ENCODE results near the gene MTX3.

The MTX3 gene

GRCh38 chr5:79990598-79991507, at the start of gene MTX3:
TSS of gene MTX3 (minus strand) at chr5:79991262. CDS start at chr5:79991238, 24 bp downstream.
- DNase-seq = peak; percentile 74 to 79 (median 76)

GRCh38 chr5:80039650-80040049, 48.6 kb upstream of the MTX3 start:
- no peak for DNase-seq

GRCh38 chr5:80037366-80037765, 46.3 kb upstream of the MTX3 start:
- no peak for DNase-seq

- DNase-seq = no peak
These were observed 45.6 kb upstream of the MTX3 start for GRCh38 chr5:80036615-80037014.

GRCh38 chr5:80035839-80036238, 44.8 kb upstream of the MTX3 start:
- no peak for DNase-seq

GRCh38 chr5:80034962-80035821, 44.1 kb upstream of the MTX3 start, which contains the start of gene THBS4:
TSS of gene THBS4 (plus strand) at chr5:80035348. CDS start at chr5:80035538, 190 bp downstream.
- no peak for DNase-seq

GRCh38 chr5:80034559-80034958, 43.5 kb upstream of the MTX3 start:
- DNase-seq = no peak

- DNase-seq = no peak
These were observed 42.5 kb upstream of the MTX3 start for GRCh38 chr5:80033513-80033912.

- DNase-seq = no peak
These were observed 40.0 kb upstream of the MTX3 start for GRCh38 chr5:80031109-80031508.

- DNase-seq = no peak
These were observed 35.8 kb upstream of the MTX3 start for GRCh38 chr5:80026841-80027240.

GRCh38 chr5:80025069-80025468, 34.0 kb upstream of the MTX3 start:
- DNase-seq = no peak

- no peak for DNase-seq
These were observed 19.8 kb upstream of the MTX3 start for GRCh38 chr5:80010754-80011392.

- DNase-seq = no peak
These were observed 18.1 kb upstream of the MTX3 start for GRCh38 chr5:80008995-80009765.

GRCh38 chr5:80002677-80003076, 11.6 kb upstream of the MTX3 start:
- no peak for DNase-seq

GRCh38 chr5:79999722-80000121, 8.7 kb upstream of the MTX3 start:
- no peak for DNase-seq

GRCh38 chr5:79992891-79993657, 2.0 kb upstream of the MTX3 start:
- DNase-seq = no peak

GRCh38 chr5:79990205-79990597, 861 bp downstream of the MTX3 start:
- DNase-seq = no peak

GRCh38 chr5:79986260-79986659, 4.8 kb downstream of the MTX3 start:
- no peak for DNase-seq

GRCh38 chr5:79985288-79985687, 5.8 kb downstream of the MTX3 start:
- no peak for DNase-seq

- no peak for DNase-seq
These were observed 6.7 kb downstream of the MTX3 start for GRCh38 chr5:79984363-79984762.

- DNase-seq = no peak
These were observed 7.4 kb downstream of the MTX3 start for GRCh38 chr5:79983618-79984017.

- no peak for DNase-seq
These were observed 8.9 kb downstream of the MTX3 start for GRCh38 chr5:79982136-79982535.

All from activated CD4-positive, CD25-positive, alpha-beta regulatory T cell (primary cell).